Raji (cell line): ENCODE data around the gene CREBRF.

Experiments
- POLR2A ChIP-seq: IDR thresholded peaks from 2 replicates; pipeline ENCODE4 v1.6.1; 2011; ENCODE audit warnings: low read depth, low read length, control low read depth; ENCODE audit not compliant: insufficient read depth

CREBRF gene

DNA sequence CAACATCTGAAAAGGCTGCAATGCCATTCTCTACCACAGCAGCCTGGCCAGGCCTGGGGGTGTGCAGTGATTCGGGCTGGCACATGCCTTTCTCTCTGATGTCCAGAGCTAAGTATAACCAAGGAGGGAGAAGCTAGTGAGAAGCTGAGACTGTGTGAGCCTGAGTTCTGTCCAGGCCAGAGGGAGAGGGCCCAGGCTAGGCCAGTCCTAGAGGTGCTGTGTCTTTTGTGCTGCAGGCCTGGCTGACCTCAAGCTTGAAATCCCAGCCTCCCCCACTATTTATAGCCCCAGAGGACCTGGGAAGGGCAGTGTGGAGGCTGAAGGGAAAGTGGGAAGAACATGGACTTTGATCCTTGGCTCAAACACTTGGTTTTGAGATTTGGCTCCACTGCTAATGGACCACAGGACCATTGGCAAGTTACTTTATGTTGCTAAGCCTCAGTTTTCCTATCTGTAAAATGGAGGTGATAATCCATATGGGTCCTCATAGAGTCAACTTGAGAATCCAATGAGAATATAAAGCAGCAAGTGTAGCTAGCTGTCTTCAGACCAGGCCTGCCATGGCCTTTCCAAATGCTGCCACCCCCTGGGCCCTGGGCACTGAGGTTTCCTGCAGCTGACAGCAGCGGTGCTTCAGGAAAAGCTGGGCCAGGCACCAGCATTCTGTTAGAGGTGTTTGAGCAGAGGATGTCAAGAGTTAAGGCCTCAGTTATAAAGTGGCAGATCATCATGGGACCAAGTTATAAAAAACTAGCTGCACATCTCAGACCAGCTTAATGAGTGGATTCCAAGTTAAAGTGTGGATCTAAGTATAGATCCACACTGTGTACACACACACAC lies 109.2 kb downstream of the CREBRF start:
- no peak for TF ChIP-seq POLR2A

DNA sequence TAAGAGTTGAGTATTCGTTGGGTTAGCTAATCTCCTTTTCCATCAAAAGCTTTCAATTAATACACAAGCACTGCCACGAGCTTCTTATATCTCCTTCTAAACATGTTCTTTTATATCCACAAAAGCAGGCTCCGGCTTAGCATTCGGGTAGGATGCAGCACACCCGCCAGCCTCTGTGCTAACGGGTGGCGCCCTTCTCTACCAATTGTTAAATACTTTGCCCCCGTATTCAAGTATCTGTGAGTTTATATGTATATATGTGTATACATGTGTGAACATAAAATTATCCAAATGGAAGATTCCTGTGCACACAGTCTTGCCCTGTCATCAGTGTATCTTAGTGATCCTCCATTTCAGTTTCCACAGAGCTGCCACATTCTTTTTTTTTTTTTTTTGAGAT lies 116.0 kb downstream of the CREBRF start:
- TF ChIP-seq POLR2A, result no peak

DNA sequence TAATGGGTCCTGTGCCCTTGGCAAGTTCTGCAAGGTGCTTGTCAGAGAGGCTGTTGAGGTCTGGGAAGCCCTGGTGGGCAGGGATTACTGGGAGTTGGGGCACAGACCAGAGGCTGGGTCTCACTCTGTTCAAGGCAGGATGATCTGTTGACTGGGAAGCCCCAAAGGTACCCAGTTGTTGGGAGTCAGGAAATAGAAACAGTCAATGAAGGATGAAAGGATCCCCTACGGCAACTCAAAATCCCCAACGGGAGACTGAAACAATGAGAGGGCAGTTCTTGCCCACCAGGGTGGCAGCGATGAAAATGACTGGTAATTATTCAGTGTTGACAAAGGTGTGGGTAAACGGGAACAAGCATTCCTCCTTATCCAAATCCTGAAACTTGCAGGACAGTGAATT lies 119.4 kb downstream of the CREBRF start:
- no peak for TF ChIP-seq POLR2A

DNA sequence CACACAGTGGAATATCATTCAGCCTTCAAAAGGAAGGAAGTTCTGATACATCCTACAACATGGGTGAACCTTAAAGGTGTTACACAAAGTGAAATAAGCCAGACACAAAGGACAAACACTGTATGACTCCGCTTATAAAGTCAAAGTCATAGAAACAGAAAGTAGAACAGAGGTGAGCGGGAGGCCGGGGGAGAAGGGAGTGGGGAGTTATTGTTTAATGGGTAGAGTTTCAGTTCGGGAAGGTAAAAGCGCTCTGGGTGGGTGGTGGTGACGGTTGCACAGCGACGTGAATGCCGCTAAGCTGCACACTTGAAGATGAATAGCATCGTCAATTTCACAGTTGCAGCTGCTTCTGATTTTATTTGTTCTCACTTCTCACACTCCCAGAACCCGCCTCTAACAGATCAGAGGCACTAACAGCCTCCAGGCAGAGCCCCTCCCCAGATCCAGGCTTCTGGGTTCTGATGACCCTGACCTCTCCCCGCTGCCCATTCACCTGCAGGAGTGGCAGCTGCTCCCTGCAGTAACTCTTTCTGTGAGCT lies 122.3 kb downstream of the CREBRF start:
- no peak for TF ChIP-seq POLR2A

DNA sequence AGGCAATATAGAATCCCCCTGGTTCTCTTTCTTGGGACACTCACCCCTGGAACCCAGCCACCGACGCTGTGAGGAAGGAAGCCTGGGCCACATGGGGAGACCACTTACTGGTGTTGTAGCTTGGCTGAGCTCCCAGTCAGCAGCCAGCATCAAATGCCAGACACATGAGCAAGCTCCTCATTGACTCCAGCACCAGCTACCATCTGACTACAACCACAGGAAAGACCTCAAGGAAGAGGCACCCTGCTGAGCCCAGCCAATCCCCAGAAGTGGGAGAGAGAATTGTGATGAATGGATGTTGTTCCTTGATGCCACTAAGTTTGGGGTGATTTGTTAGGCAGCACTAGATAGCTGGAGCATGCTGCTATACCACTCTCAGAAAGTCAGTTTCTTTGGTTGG lies 124.2 kb downstream of the CREBRF start:
- TF ChIP-seq POLR2A, result no peak

DNA sequence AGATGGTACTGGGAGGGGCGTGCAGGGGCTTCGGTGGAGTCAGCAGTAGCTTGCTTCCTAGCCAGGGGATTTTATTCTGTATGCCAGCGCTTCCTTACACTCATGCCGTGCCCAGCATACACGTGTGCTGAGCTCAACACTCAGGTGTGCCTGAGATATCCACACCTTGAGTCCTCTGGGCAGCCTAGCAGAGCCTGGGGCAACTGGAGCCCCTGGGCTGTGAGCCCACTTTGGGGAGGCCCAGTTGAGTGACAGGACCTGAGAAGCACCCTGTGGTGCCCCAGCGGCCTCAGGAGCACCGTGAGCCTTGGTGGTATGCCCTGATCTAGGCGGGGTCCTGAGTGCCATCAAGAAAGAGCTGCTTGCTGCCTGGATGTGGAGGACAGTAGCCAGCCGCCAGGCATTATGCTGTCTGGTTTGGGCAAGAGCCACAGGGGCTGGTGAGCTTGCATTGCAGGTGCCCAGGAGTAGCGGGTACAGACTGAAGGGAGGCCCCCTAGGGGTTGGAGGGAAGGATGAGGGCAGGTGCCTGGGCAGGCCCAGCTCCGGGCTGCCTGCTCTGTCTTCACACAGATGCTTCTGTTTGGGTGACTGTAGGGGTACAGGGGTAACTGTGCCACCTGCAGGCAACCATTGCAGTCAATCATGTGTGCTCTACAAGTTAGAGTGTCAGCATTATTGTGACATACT lies 131.0 kb downstream of the CREBRF start:
- no peak for TF ChIP-seq POLR2A

DNA sequence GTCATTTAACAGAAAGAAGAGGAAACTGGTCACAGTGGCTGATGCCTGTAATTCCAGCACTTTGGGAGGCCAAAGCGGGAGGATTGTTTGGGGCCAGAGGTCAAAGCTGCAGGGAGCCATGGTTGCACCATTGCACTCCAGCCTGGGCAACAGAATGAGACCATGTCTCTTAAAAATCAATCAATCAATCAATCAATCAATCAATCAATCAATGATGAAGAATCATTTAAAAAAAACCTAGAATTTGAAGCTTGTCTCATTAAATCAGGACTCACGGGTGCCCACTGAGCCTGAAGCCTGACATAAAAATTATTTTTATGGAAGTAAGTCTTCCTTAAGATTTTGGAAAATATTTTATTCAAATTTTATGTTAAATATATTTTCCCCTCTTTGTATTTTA lies 132.1 kb downstream of the CREBRF start:
- no peak for TF ChIP-seq POLR2A
